Measurements from ENCODE around the gene RNU6-1.

The RNU6-1 gene

DNA sequence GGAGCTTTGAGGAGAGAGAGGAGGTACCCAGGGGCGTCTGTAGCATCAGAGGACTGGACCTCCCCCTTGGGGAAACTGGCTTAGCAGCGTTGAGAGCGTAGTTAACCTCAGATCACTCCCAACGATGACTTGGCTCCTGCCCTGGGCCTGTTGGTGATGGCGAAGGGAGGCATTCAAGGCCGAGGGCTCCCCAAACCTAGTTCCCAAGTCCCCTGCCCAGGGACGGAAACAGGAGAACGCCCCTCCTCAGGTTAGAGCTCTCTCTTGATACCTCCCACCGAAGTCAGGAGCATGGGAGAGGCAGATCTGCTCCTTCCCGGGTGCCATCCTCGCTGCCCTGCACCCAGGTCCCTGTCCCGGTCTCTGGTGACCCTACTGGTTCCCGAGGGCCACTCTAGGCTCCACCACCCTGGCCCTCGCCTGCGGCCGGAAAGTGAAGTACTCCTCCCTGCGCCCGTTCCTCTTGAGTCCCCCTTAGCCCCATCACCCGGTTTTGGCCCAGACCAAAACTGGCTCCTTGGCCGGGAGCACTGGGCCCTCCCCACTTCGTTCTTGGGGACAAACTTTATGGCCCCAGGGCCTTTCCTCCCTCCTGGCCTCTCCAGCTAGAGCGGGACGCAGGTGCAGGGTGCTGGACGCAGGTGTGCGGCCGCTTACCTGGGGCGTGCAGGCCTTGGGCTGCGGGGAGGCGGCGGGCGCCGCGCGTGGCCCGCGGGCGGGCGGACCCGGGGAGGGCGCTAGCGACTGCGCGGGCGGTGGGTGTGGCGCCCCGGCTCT, 17.1 kb downstream of the RNU6-1 start:
- Histone ChIP-seq H3K27ac (ENCODE audit: low read depth in 2 of 2, low read length in 2 of 2) (no peak overlapping the region), H3K4me3 (ENCODE audit: low read length in 2 of 2) (no peak overlapping the region), H3K4me1 (ENCODE audit: control insufficient read depth in 2 of 2, insufficient read depth in 2 of 2, low read length in 2 of 2) (peaks cover 4 to 7% of the 10 kb centered on the region in 2 donors), H3K27me3 (ENCODE audit: control insufficient read depth in 2 of 2, insufficient read depth in 2 of 2, low read length in 2 of 2) (peaks cover 51 to 76% of the 10 kb centered on the region in 2 donors), H3K9ac (ENCODE audit: low read depth in 1 of 2, low read length in 2 of 2) (no peak overlapping the region), H3K9me3 (ENCODE audit: control insufficient read depth in 2 of 2, low read length in 2 of 2) (no peaks in the 10 kb centered on the region), H3K36me3 (ENCODE audit: control insufficient read depth in 2 of 2, insufficient read depth in 2 of 2, low read length in 2 of 2) (no peaks in the 10 kb centered on the region)

- Histone ChIP-seq H3K9me3 (ENCODE audit: control insufficient read depth in 2 of 2, low read length in 2 of 2) (no peaks in the 10 kb centered on the region), H3K4me1 (ENCODE audit: control insufficient read depth in 2 of 2, insufficient read depth in 2 of 2, low read length in 2 of 2) (peaks cover 4 to 7% of the 10 kb centered on the region in 2 donors), H3K27me3 (ENCODE audit: control insufficient read depth in 2 of 2, insufficient read depth in 2 of 2, low read length in 2 of 2) (peaks cover 51 to 74% of the 10 kb centered on the region in 2 donors), H3K4me3 (ENCODE audit: low read length in 2 of 2) (no peak overlapping the region), H3K36me3 (ENCODE audit: control insufficient read depth in 2 of 2, insufficient read depth in 2 of 2, low read length in 2 of 2) (no peaks in the 10 kb centered on the region), H3K9ac (ENCODE audit: low read depth in 1 of 2, low read length in 2 of 2) (no peak overlapping the region), H3K27ac (ENCODE audit: low read depth in 2 of 2, low read length in 2 of 2) (no peak overlapping the region)
Observed at GRCh38 chr15:67821784-67822440, 17.9 kb downstream of the RNU6-1 start.

- Histone ChIP-seq H3K4me3 (ENCODE audit: low read length in 2 of 2) (no peak overlapping the region), H3K9me3 (ENCODE audit: control insufficient read depth in 2 of 2, low read length in 2 of 2) (no peaks in the 10 kb centered on the region), H3K36me3 (ENCODE audit: control insufficient read depth in 2 of 2, insufficient read depth in 2 of 2, low read length in 2 of 2) (no peaks in the 10 kb centered on the region), H3K27ac (ENCODE audit: low read depth in 2 of 2, low read length in 2 of 2) (no peak overlapping the region), H3K4me1 (ENCODE audit: control insufficient read depth in 2 of 2, insufficient read depth in 2 of 2, low read length in 2 of 2) (peaks cover 4 to 7% of the 10 kb centered on the region in 2 donors), H3K27me3 (ENCODE audit: control insufficient read depth in 2 of 2, insufficient read depth in 2 of 2, low read length in 2 of 2) (peaks cover 48 to 67% of the 10 kb centered on the region in 2 donors), H3K9ac (ENCODE audit: low read depth in 1 of 2, low read length in 2 of 2) (no peak overlapping the region)
Observed at GRCh38 chr15:67820992-67821783, 18.7 kb downstream of the RNU6-1 start.

DNA sequence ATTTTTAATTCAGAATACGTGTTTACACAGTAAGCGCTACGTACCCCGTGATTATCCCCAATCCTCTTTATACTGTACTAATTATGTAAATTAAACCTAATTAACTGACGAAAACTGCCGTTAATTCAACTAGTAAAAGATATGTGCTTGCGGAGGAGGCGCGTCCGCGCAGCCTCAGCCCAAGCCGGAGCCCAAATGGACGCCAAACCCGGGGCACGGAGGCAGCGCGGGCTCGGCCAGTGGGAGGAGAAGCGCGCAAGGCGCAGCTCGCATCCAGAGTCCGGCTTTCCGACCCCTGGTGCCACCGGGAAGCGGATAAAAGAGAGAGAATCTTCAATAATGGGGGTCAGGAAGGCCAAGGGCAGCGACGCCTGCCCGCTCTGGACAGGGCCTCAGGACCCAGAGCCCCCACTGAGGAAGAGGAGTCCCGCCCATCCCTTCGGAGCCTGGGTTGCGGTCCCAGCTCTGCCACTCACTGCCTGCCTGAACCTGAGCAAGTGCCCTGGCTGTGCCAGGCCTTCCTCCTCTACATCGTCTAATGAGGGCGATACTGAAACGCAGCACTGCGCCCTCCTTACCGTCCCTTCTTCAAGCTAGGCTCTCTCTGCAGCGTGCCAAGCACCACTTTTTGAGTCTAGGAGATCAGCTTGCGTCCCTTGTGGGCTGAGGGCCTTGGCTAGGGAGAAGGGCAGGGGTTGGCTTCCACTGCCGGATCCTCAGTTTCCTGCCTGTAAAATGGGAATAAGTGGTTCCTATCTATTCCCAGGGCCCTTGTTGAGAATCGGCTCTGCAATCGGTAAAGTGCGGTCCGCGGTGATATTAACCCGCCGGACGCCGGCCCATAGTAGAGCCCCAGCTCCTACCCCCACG, 19.5 kb downstream of the RNU6-1 start:
- H3K27ac ChIP-seq (ENCODE audit: low read depth in 2 of 2, low read length in 2 of 2): no peak overlapping the region
- H3K4me1 ChIP-seq (ENCODE audit: control insufficient read depth in 2 of 2, insufficient read depth in 2 of 2, low read length in 2 of 2): peaks cover 4% of the 10 kb centered on the region in 2 donors
- H3K27me3 ChIP-seq (ENCODE audit: control insufficient read depth in 2 of 2, insufficient read depth in 2 of 2, low read length in 2 of 2): peaks cover 43 to 59% of the 10 kb centered on the region in 2 donors
- H3K9ac ChIP-seq (ENCODE audit: low read depth in 1 of 2, low read length in 2 of 2): no peak overlapping the region
- no peak overlapping the region for H3K4me3 ChIP-seq (ENCODE audit: low read length in 2 of 2)
- H3K36me3 ChIP-seq (ENCODE audit: control insufficient read depth in 2 of 2, insufficient read depth in 2 of 2, low read length in 2 of 2): no peaks in the 10 kb centered on the region
- H3K9me3 ChIP-seq (ENCODE audit: control insufficient read depth in 2 of 2, low read length in 2 of 2): no peaks in the 10 kb centered on the region

DNA sequence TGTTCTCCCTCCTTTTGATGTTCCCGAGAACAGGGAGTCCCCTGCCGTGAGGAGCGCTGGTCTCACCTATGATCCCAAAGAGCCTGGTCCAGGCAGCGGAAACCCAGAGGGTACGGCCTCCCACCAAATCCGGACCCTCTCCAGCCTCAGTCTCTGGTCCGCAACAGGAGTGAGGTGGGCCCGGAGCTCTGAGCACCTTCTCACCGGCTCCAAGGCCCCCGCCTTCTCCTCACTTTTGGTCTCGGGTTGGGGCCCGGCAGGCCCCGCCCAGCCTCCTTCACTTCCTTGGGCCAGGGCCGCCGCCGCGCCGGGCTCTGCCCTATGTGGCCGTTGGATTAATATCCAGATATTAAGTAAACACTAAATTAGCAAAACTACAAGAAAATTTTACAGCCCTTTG, 20.2 kb downstream of the RNU6-1 start:
- no peak overlapping the region for H3K27ac ChIP-seq (ENCODE audit: low read depth in 2 of 2, low read length in 2 of 2)
- no peaks in the 10 kb centered on the region for H3K36me3 ChIP-seq (ENCODE audit: control insufficient read depth in 2 of 2, insufficient read depth in 2 of 2, low read length in 2 of 2)
- no peaks in the 10 kb centered on the region for H3K9me3 ChIP-seq (ENCODE audit: control insufficient read depth in 2 of 2, low read length in 2 of 2)
- no peak overlapping the region for H3K4me3 ChIP-seq (ENCODE audit: low read length in 2 of 2)
- H3K4me1 ChIP-seq (ENCODE audit: control insufficient read depth in 2 of 2, insufficient read depth in 2 of 2, low read length in 2 of 2): peaks cover 4% of the 10 kb centered on the region in 2 donors
- no peak overlapping the region for H3K9ac ChIP-seq (ENCODE audit: low read depth in 1 of 2, low read length in 2 of 2)
- H3K27me3 ChIP-seq (ENCODE audit: control insufficient read depth in 2 of 2, insufficient read depth in 2 of 2, low read length in 2 of 2): peaks cover 39 to 54% of the 10 kb centered on the region in 2 donors

- peaks cover 36 to 43% of the 10 kb centered on the region in 2 donors for H3K27me3 ChIP-seq (ENCODE audit: control insufficient read depth in 2 of 2, insufficient read depth in 2 of 2, low read length in 2 of 2)
- H3K27ac ChIP-seq (ENCODE audit: low read depth in 2 of 2, low read length in 2 of 2): no peak overlapping the region
- no peak overlapping the region for H3K4me3 ChIP-seq (ENCODE audit: low read length in 2 of 2)
- H3K36me3 ChIP-seq (ENCODE audit: control insufficient read depth in 2 of 2, insufficient read depth in 2 of 2, low read length in 2 of 2): no peaks in the 10 kb centered on the region
- H3K9ac ChIP-seq (ENCODE audit: low read depth in 1 of 2, low read length in 2 of 2): no peak overlapping the region
- peaks cover 4% of the 10 kb centered on the region in 2 donors for H3K4me1 ChIP-seq (ENCODE audit: control insufficient read depth in 2 of 2, insufficient read depth in 2 of 2, low read length in 2 of 2)
- no peaks in the 10 kb centered on the region for H3K9me3 ChIP-seq (ENCODE audit: control insufficient read depth in 2 of 2, low read length in 2 of 2)
Observed at GRCh38 chr15:67818464-67818863, 21.4 kb downstream of the RNU6-1 start.

GRCh38 chr15:67816668-67817067, 23.2 kb downstream of the RNU6-1 start:
- Histone ChIP-seq H3K9ac (ENCODE audit: low read depth in 1 of 2, low read length in 2 of 2) (no peak overlapping the region), H3K4me1 (ENCODE audit: control insufficient read depth in 2 of 2, insufficient read depth in 2 of 2, low read length in 2 of 2) (no peaks in the 10 kb centered on the region), H3K27ac (ENCODE audit: low read depth in 2 of 2, low read length in 2 of 2) (no peak overlapping the region), H3K36me3 (ENCODE audit: control insufficient read depth in 2 of 2, insufficient read depth in 2 of 2, low read length in 2 of 2) (no peaks in the 10 kb centered on the region), H3K4me3 (ENCODE audit: low read length in 2 of 2) (no peak overlapping the region), H3K9me3 (ENCODE audit: control insufficient read depth in 2 of 2, low read length in 2 of 2) (no peaks in the 10 kb centered on the region), H3K27me3 (ENCODE audit: control insufficient read depth in 2 of 2, insufficient read depth in 2 of 2, low read length in 2 of 2) (peaks cover 24 to 27% of the 10 kb centered on the region in 2 donors)

- no peaks in the 10 kb centered on the region for H3K9me3 ChIP-seq (ENCODE audit: control insufficient read depth in 2 of 2, low read length in 2 of 2)
- no peak overlapping the region for H3K27ac ChIP-seq (ENCODE audit: low read depth in 2 of 2, low read length in 2 of 2)
- H3K4me3 ChIP-seq (ENCODE audit: low read length in 2 of 2): no peak overlapping the region
- no peaks in the 10 kb centered on the region for H3K4me1 ChIP-seq (ENCODE audit: control insufficient read depth in 2 of 2, insufficient read depth in 2 of 2, low read length in 2 of 2)
- peaks cover 11 to 12% of the 10 kb centered on the region in 2 donors for H3K27me3 ChIP-seq (ENCODE audit: control insufficient read depth in 2 of 2, insufficient read depth in 2 of 2, low read length in 2 of 2)
- no peak overlapping the region for H3K9ac ChIP-seq (ENCODE audit: low read depth in 1 of 2, low read length in 2 of 2)
- no peaks in the 10 kb centered on the region for H3K36me3 ChIP-seq (ENCODE audit: control insufficient read depth in 2 of 2, insufficient read depth in 2 of 2, low read length in 2 of 2)
Observed at GRCh38 chr15:67815036-67815592, 24.7 kb downstream of the RNU6-1 start.

DNA sequence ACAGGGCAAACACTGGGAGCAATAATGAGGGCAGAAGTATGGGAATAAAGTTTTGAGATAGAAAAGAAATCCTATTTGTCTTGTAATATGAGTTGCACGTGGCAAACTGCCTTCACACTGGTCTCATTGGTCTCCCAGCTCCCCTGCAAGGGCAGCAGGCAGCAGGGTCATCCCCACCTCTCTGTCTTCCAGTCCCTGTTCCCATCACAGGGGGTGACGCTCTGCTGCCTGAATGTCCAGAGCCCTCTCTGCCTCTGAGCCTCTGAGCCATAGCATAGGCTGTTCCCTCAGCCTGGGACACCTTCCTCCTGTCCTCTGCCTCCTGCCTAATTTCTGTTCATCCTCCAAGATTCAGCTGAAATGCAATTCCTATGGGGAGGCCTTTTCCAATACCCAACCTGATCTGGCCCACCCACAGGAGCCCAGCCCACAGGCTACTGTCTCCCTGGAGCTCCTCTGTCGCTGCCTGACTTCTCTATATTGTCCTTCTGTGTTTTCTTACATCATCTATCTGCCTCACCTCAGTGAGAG, 26.7 kb downstream of the RNU6-1 start:
- H3K36me3 ChIP-seq (ENCODE audit: control insufficient read depth in 2 of 2, insufficient read depth in 2 of 2, low read length in 2 of 2): peaks cover 5 to 7% of the 10 kb centered on the region in 2 donors
- no peaks in the 10 kb centered on the region for H3K4me1 ChIP-seq (ENCODE audit: control insufficient read depth in 2 of 2, insufficient read depth in 2 of 2, low read length in 2 of 2)
- no peaks in the 10 kb centered on the region for H3K9me3 ChIP-seq (ENCODE audit: control insufficient read depth in 2 of 2, low read length in 2 of 2)
- no peak overlapping the region for H3K4me3 ChIP-seq (ENCODE audit: low read length in 2 of 2)
- no peak overlapping the region for H3K9ac ChIP-seq (ENCODE audit: low read depth in 1 of 2, low read length in 2 of 2)
- H3K27ac ChIP-seq (ENCODE audit: low read depth in 2 of 2, low read length in 2 of 2): no peak overlapping the region
- peaks cover 0 to 1% of the 10 kb centered on the region in 2 donors for H3K27me3 ChIP-seq (ENCODE audit: control insufficient read depth in 2 of 2, insufficient read depth in 2 of 2, low read length in 2 of 2)
